HepG2 (cell line): Measurements from ENCODE around the gene SIKE1. TPM values are rescaled to one million over a fixed set of nuclear protein-coding genes. Genes with fewer than 3 reads are reported as not detected.

ENCODE experiments used
- BHLHE40 ChIP-seq: IDR thresholded peaks from 2 replicates; pipeline ENCODE4 v1.6.1; 2011; ENCODE audit warnings: low read length, improper control_type of control experiment
- CHCHD3 ChIP-seq: sonication (generic); formaldehyde crosslinking; IDR thresholded peaks from 2 replicates; pipeline ENCODE4 v1.8.0; 2022; ENCODE audit warnings: mild to moderate bottlenecking, missing genetic modification reagents, moderate library complexity
- FOSL2 ChIP-seq: sonication (generic); formaldehyde crosslinking; IDR thresholded peaks from 2 replicates; pipeline ENCODE4 v1.4.0; 2020; ENCODE audit warnings: missing genetic modification reagents
- GABPA ChIP-seq, 2 experiments: IDR thresholded peaks; 2 replicates each; pipeline ENCODE4 v1.6.1; 2011 to 2016; ENCODE audit warnings: low read depth in 2 of 2, low read length in 1 of 2, missing biosample characterization in 1 of 2, missing genetic modification characterization in 1 of 2
- KDM5B ChIP-seq: sonication (generic); formaldehyde crosslinking; IDR thresholded peaks from 2 replicates; pipeline ENCODE4 v1.4.0; 2020; ENCODE audit warnings: missing genetic modification reagents, mild to moderate bottlenecking, borderline replicate concordance
- SP140L ChIP-seq: sonication (generic); formaldehyde crosslinking; IDR thresholded peaks from 2 replicates; pipeline ENCODE4 v1.4.0; 2020; ENCODE audit warnings: missing genetic modification reagents, borderline replicate concordance
- ZNF24 ChIP-seq: fragments of 450-650 bp; IDR thresholded peaks from 2 replicates; pipeline ENCODE4 v1.6.1; 2017; ENCODE audit warnings: antibody characterized with exemption, mild to moderate bottlenecking
- ZNF746 ChIP-seq: sonication (generic); formaldehyde crosslinking; IDR thresholded peaks from 2 replicates; pipeline ENCODE4 v1.8.0; 2022; ENCODE audit warnings: mild to moderate bottlenecking, missing genetic modification reagents
- polyA plus RNA-seq, 8 experiments: library from polyadenylated mRNA; depleted of rRNA in 3 of 8; stranded (reverse) in 7 of 8; unstranded in 1 of 8; fragments of >200 nt; fragmentation: Illumina TruSeq in 4 of 8; extraction: Trizol in 4 of 8; gene quantifications; 2 replicates each; pipeline versions ENCODE4 v1.2.1 to v1.2.3, GENCODE V29; 2011 to 2016; ENCODE audit warnings: low read depth in 4 of 8, missing spikeins in 1 of 8, mixed read lengths in 1 of 8; ENCODE audit not compliant: insufficient read depth in 1 of 8
- total RNA-seq, 5 experiments: library from RNA; depleted of rRNA; stranded (reverse); fragments of >200 nt; fragmentation: Illumina TruSeq; extraction: Trizol; gene quantifications; 2 replicates each; pipeline ENCODE4 v1.2.3, GENCODE V29; 2016; ENCODE audit warnings: low read depth in 1 of 5
- TF ChIP-seq, protein P1 (sequence below): sonication (generic); formaldehyde crosslinking; IDR thresholded peaks from 2 replicates; pipeline ENCODE4 v1.8.0; 2022; ENCODE audit warnings: missing genetic modification reagents, mild to moderate bottlenecking, moderate library complexity, borderline replicate concordance
- TF ChIP-seq, protein P2 (sequence below): sonication (generic); formaldehyde crosslinking; IDR thresholded peaks from 2 replicates; pipeline ENCODE4 v1.8.1; 2023; ENCODE audit warnings: missing genetic modification reagents, inconsistent platforms, borderline replicate concordance
- TF ChIP-seq, protein P3 (sequence below): sonication (generic); formaldehyde crosslinking; IDR thresholded peaks from 2 replicates; pipeline ENCODE4 v1.5.0; 2020; ENCODE audit warnings: mild to moderate bottlenecking, missing genetic modification reagents, moderate library complexity
- TF ChIP-seq, protein P4 (sequence below): sonication (generic); formaldehyde crosslinking; IDR thresholded peaks from 2 replicates; pipeline ENCODE4 v1.4.0; 2020; ENCODE audit warnings: mild to moderate bottlenecking, missing genetic modification reagents

The SIKE1 gene
- total and polyA plus RNA-seq, 2 of the 13 experiments (the other 11 are each of a cell fraction or from before 2014, with no cell fraction given), result 36.5 to 58.4 TPM

DNA sequence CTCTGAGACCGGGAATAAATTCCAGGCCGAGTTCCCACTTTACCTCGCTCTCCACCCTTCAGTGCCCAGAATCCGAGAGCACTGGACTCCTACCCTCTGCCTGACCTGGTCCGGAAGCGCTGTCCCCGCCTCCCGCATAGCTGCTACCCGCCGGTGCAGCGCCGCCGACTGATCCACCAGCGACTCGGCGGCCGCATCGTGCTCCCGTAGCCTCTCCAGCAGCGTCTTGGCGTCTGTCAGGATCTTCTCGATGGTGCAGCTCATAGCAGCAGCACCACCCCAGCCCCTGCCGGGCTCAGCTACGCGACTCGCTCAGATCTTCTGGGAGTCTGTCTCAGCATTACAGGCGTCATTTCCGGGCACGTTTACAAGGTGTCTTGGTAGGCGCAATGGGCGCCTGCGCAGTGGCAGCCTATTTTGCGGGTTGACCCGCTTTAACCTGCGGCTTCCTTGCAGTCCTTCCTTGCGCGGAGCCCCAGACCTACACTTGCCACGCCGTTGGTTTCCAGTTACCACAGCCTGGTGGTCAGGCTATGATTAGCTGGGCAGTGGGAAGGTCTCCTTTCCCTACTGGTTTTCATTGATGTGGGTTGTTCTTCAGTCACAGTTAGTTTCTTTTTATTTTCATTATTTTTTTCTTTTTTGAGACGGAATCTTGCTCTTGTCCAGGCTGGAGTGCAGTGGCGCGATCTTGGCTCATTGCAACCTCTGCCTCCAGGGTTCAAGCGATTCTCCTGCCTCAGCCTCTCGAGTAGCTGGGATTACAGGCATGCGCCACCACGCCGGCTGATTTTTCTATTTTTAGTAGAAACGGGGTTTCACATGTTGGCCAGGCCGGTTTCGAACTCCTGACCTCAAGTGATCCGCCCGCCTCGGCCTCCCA is at the start of gene SIKE1 (continued):
- TF ChIP-seq, protein P1, sequence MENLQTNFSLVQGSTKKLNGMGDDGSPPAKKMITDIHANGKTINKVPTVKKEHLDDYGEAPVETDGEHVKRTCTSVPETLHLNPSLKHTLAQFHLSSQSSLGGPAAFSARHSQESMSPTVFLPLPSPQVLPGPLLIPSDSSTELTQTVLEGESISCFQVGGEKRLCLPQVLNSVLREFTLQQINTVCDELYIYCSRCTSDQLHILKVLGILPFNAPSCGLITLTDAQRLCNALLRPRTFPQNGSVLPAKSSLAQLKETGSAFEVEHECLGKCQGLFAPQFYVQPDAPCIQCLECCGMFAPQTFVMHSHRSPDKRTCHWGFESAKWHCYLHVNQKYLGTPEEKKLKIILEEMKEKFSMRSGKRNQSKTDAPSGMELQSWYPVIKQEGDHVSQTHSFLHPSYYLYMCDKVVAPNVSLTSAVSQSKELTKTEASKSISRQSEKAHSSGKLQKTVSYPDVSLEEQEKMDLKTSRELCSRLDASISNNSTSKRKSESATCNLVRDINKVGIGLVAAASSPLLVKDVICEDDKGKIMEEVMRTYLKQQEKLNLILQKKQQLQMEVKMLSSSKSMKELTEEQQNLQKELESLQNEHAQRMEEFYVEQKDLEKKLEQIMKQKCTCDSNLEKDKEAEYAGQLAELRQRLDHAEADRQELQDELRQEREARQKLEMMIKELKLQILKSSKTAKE (CRISPR knock-in tag), result no peak; the same call in 1 of the 2 replicates
- TF ChIP-seq CHCHD3 (CRISPR knock-in tag) (no peak), ZNF24 (no peak), ZNF746 (CRISPR knock-in tag) (peak; percentile 66; the same call in 1 of the 2 replicates), GABPA (IDR thresholded peaks at IDR 0.05; ENCODE audit: low read depth, low read length) (peak; percentile 60), GABPA (CRISPR knock-in tag; IDR thresholded peaks at IDR 0.05; ENCODE audit: low read depth) (peak; percentile 96), SP140L (CRISPR knock-in tag) (peak; percentile 90; the same call in 1 of the 2 replicates), FOSL2 (peak; percentile 47), BHLHE40 (peak; percentile 63), KDM5B (CRISPR knock-in tag) (peak; percentile 84)
- TF ChIP-seq, protein P2, sequence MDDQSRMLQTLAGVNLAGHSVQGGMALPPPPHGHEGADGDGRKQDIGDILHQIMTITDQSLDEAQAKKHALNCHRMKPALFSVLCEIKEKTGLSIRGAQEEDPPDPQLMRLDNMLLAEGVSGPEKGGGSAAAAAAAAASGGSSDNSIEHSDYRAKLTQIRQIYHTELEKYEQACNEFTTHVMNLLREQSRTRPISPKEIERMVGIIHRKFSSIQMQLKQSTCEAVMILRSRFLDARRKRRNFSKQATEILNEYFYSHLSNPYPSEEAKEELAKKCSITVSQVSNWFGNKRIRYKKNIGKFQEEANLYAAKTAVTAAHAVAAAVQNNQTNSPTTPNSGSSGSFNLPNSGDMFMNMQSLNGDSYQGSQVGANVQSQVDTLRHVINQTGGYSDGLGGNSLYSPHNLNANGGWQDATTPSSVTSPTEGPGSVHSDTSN (CRISPR knock-in tag), result no peak
- TF ChIP-seq, protein P3, sequence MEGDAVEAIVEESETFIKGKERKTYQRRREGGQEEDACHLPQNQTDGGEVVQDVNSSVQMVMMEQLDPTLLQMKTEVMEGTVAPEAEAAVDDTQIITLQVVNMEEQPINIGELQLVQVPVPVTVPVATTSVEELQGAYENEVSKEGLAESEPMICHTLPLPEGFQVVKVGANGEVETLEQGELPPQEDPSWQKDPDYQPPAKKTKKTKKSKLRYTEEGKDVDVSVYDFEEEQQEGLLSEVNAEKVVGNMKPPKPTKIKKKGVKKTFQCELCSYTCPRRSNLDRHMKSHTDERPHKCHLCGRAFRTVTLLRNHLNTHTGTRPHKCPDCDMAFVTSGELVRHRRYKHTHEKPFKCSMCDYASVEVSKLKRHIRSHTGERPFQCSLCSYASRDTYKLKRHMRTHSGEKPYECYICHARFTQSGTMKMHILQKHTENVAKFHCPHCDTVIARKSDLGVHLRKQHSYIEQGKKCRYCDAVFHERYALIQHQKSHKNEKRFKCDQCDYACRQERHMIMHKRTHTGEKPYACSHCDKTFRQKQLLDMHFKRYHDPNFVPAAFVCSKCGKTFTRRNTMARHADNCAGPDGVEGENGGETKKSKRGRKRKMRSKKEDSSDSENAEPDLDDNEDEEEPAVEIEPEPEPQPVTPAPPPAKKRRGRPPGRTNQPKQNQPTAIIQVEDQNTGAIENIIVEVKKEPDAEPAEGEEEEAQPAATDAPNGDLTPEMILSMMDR (CRISPR knock-in tag), result peak; percentile 55
- TF ChIP-seq, protein P4, sequence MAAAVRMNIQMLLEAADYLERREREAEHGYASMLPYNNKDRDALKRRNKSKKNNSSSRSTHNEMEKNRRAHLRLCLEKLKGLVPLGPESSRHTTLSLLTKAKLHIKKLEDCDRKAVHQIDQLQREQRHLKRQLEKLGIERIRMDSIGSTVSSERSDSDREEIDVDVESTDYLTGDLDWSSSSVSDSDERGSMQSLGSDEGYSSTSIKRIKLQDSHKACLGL (CRISPR knock-in tag), result peak; percentile 52; the same call in 1 of the 2 replicates
